ENCODE results near the gene GPR155. TPM values are rescaled to one million over a fixed set of nuclear protein-coding genes. Genes with fewer than 3 reads are reported as not detected.

Gene GPR155
- total and polyA plus RNA-seq, 2 donors (not counting 1 experiment from before 2014, with no cell fraction given) = 4.2 to 17.6 TPM

- CTCF ChIA-PET = no interaction called here
- POLR2A ChIA-PET = no interaction called here
- no CpG with 5 or more reads among the region's 2 CpGs for WGBS (ENCODE audit: insufficient coverage)
These were observed 37.8 kb downstream of the GPR155 start for GRCh38 chr2:174449033-174449432.

GRCh38 chr2:174446531-174446930, 40.3 kb downstream of the GPR155 start:
- ATAC-seq (ENCODE audit: low read depth) (no peak), DNase-seq (no peak)
- Histone ChIP-seq H4K20me1 (ENCODE audit: control insufficient read depth, insufficient read depth, low read length, poor library complexity, severe bottlenecking) (no peaks in the 10 kb centered on the region), H3K4me2 (replicated peaks; ENCODE audit: low read depth, low read length, poor library complexity, severe bottlenecking) (no peak overlapping the region), H3K9me3 (ENCODE audit: control extremely low read depth in 1 of 3, control insufficient read depth in 2 of 3, insufficient read depth in 1 of 3, low read length in 2 of 3) (peaks cover 0 to 5% (median 0%) of the 10 kb centered on the region in 3 donors), H3K36me3 (replicated peaks in 1 of 2; ENCODE audit: control extremely low read depth in 1 of 2, control insufficient read depth in 1 of 2, extremely low read depth in 1 of 2, insufficient read depth in 2 of 2, low read length in 1 of 2) (no peaks in the 10 kb centered on the region), H2AFZ (ENCODE audit: insufficient read depth, low read depth, low read length, poor library complexity, severe bottlenecking) (no peak overlapping the region), H3K9ac (ENCODE audit: low read length) (no peak overlapping the region), H3K27ac (ENCODE audit: low read length in 2 of 2) (no peak overlapping the region), H3K4me1 (ENCODE audit: control insufficient read depth in 2 of 2, insufficient read depth in 2 of 2, low read length in 2 of 2) (peaks cover 14 to 17% of the 10 kb centered on the region in 2 donors), H3K79me2 (ENCODE audit: control insufficient read depth, insufficient read depth, low read length) (no peaks in the 10 kb centered on the region), H3K27me3 (replicated peaks in 1 of 4; ENCODE audit: control extremely low read depth in 1 of 4, control insufficient read depth in 3 of 4, insufficient read depth in 4 of 4, low read length in 3 of 4) (no peaks in the 10 kb centered on the region), H3K4me3 (ENCODE audit: control extremely low read depth in 1 of 5, extremely low read depth in 1 of 5, insufficient read depth in 1 of 5, low read depth in 2 of 5, low read length in 4 of 5) (no peak overlapping the region)
- CTCF ChIA-PET = interaction anchor here (1.1 to 1.6 kb wide), 4 partner anchors 9 to 242 kb away, joined by 3 to 5 read pairs (median 3); no protein-coding TSS in a partner anchor
- H3K4me3 Mint-ChIP-seq = no peak overlapping the region
- POLR2A ChIA-PET = no interaction called here
- H3K27me3 Mint-ChIP-seq = no peaks in the 10 kb centered on the region
- no peak overlapping the region for H3K27ac Mint-ChIP-seq
- TF ChIP-seq, protein P1, sequence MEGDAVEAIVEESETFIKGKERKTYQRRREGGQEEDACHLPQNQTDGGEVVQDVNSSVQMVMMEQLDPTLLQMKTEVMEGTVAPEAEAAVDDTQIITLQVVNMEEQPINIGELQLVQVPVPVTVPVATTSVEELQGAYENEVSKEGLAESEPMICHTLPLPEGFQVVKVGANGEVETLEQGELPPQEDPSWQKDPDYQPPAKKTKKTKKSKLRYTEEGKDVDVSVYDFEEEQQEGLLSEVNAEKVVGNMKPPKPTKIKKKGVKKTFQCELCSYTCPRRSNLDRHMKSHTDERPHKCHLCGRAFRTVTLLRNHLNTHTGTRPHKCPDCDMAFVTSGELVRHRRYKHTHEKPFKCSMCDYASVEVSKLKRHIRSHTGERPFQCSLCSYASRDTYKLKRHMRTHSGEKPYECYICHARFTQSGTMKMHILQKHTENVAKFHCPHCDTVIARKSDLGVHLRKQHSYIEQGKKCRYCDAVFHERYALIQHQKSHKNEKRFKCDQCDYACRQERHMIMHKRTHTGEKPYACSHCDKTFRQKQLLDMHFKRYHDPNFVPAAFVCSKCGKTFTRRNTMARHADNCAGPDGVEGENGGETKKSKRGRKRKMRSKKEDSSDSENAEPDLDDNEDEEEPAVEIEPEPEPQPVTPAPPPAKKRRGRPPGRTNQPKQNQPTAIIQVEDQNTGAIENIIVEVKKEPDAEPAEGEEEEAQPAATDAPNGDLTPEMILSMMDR (IDR thresholded peaks at IDR 0.05) = no peak
- TF ChIP-seq EZH2 (IDR thresholded peaks at IDR 0.05; ENCODE audit: borderline replicate concordance, insufficient read depth, low read depth, low read length, poor library complexity, severe bottlenecking) = no peak
- H3K9me3 Mint-ChIP-seq (ENCODE audit: insufficient read depth) = no peaks in the 10 kb centered on the region
- intact Hi-C loops (cut with micrococcal nuclease) = no loop called here
- WGBS (ENCODE audit: insufficient coverage) = 96% methylated on average over 3 of the region's 4 CpGs
- peaks cover 17% of the 10 kb centered on the region for H3K4me1 Mint-ChIP-seq

More at GRCh38 chr2:174449033-174449432, 37.8 kb downstream of the GPR155 start:
- no peak for TF ChIP-seq EZH2 (IDR thresholded peaks at IDR 0.05; ENCODE audit: borderline replicate concordance, insufficient read depth, low read depth, low read length, poor library complexity, severe bottlenecking)
- TF ChIP-seq, protein P1 (IDR thresholded peaks at IDR 0.05) = no peak
- H3K36me3 ChIP-seq (replicated peaks in 1 of 2; ENCODE audit: control extremely low read depth in 1 of 2, control insufficient read depth in 1 of 2, extremely low read depth in 1 of 2, insufficient read depth in 2 of 2, low read length in 1 of 2) = no peaks in the 10 kb centered on the region
- no peaks in the 10 kb centered on the region for H3K9me3 Mint-ChIP-seq (ENCODE audit: insufficient read depth)
- H2AFZ ChIP-seq (ENCODE audit: insufficient read depth, low read depth, low read length, poor library complexity, severe bottlenecking) = no peak overlapping the region
- H4K20me1 ChIP-seq (ENCODE audit: control insufficient read depth, insufficient read depth, low read length, poor library complexity, severe bottlenecking) = no peaks in the 10 kb centered on the region
- no peak overlapping the region for H3K9ac ChIP-seq (ENCODE audit: low read length)
- intact Hi-C loops (cut with micrococcal nuclease) = no loop called here
- peak overlapping the region; percentile 14 for H3K4me3 Mint-ChIP-seq
- H3K27ac ChIP-seq (ENCODE audit: low read length in 2 of 2) = no peak overlapping the region
- peak overlapping the region; percentile 28 for H3K27ac Mint-ChIP-seq
- no peak overlapping the region for H3K4me3 ChIP-seq (ENCODE audit: control extremely low read depth in 1 of 5, extremely low read depth in 1 of 5, insufficient read depth in 1 of 5, low read depth in 2 of 5, low read length in 4 of 5)
- H3K27me3 ChIP-seq (replicated peaks in 1 of 4; ENCODE audit: control extremely low read depth in 1 of 4, control insufficient read depth in 3 of 4, insufficient read depth in 4 of 4, low read length in 3 of 4) = no peaks in the 10 kb centered on the region
- peaks cover 17% of the 10 kb centered on the region for H3K4me1 Mint-ChIP-seq
- H3K9me3 ChIP-seq (ENCODE audit: control extremely low read depth in 1 of 3, control insufficient read depth in 2 of 3, insufficient read depth in 1 of 3, low read length in 2 of 3) = peaks cover 0 to 7% (median 0%) of the 10 kb centered on the region in 3 donors
- H3K79me2 ChIP-seq (ENCODE audit: control insufficient read depth, insufficient read depth, low read length) = no peaks in the 10 kb centered on the region
- H3K4me1 ChIP-seq (ENCODE audit: control insufficient read depth in 2 of 2, insufficient read depth in 2 of 2, low read length in 2 of 2) = peaks cover 14 to 17% of the 10 kb centered on the region in 2 donors
- no peak for DNase-seq
- no peak overlapping the region for H3K4me2 ChIP-seq (replicated peaks; ENCODE audit: low read depth, low read length, poor library complexity, severe bottlenecking)
- H3K27me3 Mint-ChIP-seq = no peaks in the 10 kb centered on the region
- ATAC-seq (ENCODE audit: low read depth) = no peak

Data from B cell (primary cell).